ENCODE data around the gene SCAMP3.
A peak's percentile ranks its signal among the peaks of the same experiment; 100 is the strongest.
"Not testable (repeated sequence)": the region's sequence is repeated elsewhere in the genome, so short reads cannot be mapped to it uniquely, and the experiment has no call there.

SCAMP3 gene

GRCh38 chr1:155261852-155262673 is at the start of gene SCAMP3:
TSS of gene SCAMP3 (minus strand) at chr1:155262360. CDS start at chr1:155262151, 209 bp downstream.
- DNase-seq (ENCODE audit: low read depth in 3 of 3) = peak; percentile 77 to 86 (median 82)

GRCh38 chr1:155309423-155310021 is 47.4 kb upstream of the SCAMP3 start:
- DNase-seq (ENCODE audit: low read depth in 3 of 3) = no peak

DNA sequence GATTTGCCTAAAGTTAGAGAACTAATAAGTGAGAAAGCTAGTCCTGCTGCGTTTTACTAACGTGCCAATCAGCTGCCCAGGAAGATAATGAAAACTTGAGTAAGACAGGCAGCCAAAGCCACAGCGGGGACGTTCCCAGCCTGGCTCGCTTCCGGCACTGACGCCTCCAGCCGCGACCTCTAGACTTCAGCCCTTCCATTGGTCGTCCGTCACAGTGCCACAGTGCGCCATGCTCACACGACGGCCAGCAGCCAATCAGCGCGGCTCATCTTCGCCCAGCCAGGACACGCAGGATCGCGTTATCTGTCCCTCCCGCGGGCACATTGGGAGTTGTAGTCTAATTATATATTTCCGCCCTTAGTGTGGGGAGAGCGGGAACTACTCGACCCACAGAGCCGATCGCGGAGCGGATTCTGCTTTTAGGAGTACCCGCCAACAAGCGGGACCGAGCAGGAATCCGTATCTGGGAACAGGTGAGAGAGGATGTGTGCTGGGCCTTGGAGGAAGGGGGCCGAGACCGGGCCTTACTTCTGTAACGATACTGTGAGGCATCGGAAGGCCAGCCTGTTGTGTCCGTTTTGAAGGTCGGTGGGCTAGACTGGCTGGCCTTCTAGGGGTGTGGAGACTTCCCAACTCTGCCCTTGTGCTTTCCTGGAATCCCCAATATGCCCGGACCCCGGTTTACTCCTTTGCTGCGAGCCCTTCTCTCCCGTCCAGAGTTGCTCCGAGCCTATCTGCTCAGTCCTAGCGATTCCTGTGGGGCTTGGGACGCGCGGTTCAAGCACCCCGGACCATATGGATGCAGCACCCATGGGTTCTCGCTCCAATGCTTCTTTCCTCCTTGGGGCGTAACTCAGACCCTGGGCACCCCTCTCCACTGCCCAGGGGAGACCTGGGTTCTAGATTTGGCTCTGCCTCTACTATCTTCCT is 46.6 kb upstream of the SCAMP3 start, which contains the start of gene FDPS:
Gene FDPS, plus strand, starts transcription at position 374 of the 930 bp plus-strand sequence. CDS start 924 bp downstream, outside the sequence.
- peak; percentile 92 to 98 (median 96) for DNase-seq (ENCODE audit: low read depth in 3 of 3)

- no peak for DNase-seq (ENCODE audit: low read depth in 3 of 3)
Observed at GRCh38 chr1:155307247-155307740, 45.1 kb upstream of the SCAMP3 start.

GRCh38 chr1:155305881-155306391 is 43.8 kb upstream of the SCAMP3 start:
- no peak for DNase-seq (ENCODE audit: low read depth in 3 of 3)

GRCh38 chr1:155304558-155305063 is 42.5 kb upstream of the SCAMP3 start:
- no peak for DNase-seq (ENCODE audit: low read depth in 3 of 3)

GRCh38 chr1:155301342-155301841 is 39.2 kb upstream of the SCAMP3 start, which contains the start of gene PKLR:
TSS of gene PKLR (minus strand) at chr1:155301438. CDS start at chr1:155301395, 43 bp downstream.
- DNase-seq (ENCODE audit: low read depth in 3 of 3) = no peak

DNA sequence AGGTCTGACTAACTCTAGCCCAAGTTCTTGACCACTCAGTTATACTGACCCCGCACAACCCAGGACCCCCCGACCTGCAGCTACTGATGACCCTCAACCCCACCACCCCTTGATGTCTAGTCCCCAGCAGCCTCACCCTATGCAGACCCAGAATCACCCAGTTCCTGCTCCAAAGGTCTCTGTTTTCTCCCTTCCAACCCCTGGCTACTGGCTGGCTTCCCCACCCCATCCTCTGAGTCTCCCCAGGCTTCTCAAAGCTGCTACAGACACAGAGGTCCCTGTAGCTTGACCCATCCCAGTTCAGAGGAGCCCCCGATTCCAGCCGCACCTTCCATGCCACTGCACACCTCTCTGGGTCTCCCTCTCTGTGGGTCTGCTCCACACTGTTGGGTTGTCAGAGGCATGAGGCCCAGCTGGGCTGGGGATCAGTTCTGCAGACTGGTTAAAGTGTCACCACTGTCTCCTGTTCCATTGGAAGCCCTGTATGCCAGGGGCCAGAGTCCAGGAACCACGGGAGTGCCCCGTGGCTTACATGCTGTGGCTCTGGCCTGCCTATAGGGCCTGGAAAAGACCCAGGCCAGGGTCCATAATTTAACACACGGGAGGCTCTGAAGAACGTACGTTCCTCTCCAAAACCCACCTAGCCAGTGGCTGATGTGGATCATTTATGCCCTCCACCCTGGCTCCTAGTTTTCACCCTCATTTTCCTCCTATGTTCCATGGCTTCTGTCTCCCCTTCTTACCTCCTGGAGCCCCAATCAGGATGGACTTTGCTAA is 38.6 kb upstream of the SCAMP3 start:
- DNase-seq (ENCODE audit: low read depth in 3 of 3) = no peak

- DNase-seq (ENCODE audit: low read depth in 3 of 3) = no peak
Observed at GRCh38 chr1:155300024-155300423, 37.9 kb upstream of the SCAMP3 start.

GRCh38 chr1:155297384-155297783 is 35.2 kb upstream of the SCAMP3 start:
- no peak for DNase-seq (ENCODE audit: low read depth in 3 of 3)

- DNase-seq (ENCODE audit: low read depth in 3 of 3) = no peak
Observed at GRCh38 chr1:155296661-155297060, 34.5 kb upstream of the SCAMP3 start.

DNA sequence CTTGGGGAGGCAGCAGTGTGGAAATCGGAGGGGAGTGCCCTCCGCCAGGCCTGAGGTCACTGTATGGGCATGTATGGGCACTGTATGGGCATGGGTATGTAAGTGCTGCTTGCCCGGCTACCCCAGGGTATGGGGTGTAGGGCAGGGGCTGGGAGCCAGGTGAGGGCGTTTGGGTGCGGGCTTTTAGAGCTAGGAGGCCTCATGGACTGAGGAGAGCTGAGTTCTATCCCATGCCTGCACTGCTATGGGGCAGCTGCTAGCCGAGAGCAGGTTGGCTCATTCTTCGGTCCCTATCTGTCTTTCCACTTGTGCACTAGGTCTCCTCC is 33.7 kb upstream of the SCAMP3 start:
- no peak for DNase-seq (ENCODE audit: low read depth in 3 of 3)

DNA sequence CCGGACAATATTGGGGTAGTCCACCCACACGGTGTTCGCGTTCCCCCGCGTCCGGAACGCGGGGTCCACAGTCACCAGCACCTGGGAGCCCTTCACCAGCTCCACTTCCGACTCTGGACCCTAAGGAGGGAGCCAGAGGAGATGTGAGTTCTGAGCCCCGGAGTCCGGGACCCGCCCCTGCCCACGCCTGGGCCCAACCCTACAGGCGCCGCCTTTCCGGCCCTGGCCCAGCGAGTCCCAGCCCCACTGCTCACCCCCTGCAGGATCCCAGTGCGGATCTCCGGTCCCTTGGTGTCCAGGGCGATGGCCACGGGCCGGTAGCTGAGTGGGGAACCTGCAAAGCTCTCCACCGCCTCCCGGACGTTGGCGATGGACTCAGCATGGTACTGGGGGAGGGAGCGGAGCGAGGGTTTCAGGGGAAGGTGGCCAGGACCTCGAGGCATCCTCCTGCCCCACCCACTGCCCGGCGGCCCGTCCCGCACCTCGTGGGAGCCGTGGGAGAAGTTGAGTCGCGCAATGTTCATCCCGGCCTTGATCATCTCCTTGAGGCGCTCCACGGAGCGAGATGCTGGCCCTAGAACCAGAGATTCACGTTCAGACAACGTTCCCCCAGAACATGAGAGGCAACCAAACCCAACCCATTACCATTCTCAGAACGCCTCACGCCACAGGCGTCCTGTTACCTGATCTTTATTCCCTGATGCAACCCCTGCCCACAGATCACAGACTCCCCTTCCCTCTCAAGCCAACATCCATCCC is 33.2 kb upstream of the SCAMP3 start:
- no peak for DNase-seq (ENCODE audit: low read depth in 3 of 3)

GRCh38 chr1:155294520-155295182 is 32.5 kb upstream of the SCAMP3 start:
- DNase-seq (ENCODE audit: low read depth in 3 of 3) = no peak

DNA sequence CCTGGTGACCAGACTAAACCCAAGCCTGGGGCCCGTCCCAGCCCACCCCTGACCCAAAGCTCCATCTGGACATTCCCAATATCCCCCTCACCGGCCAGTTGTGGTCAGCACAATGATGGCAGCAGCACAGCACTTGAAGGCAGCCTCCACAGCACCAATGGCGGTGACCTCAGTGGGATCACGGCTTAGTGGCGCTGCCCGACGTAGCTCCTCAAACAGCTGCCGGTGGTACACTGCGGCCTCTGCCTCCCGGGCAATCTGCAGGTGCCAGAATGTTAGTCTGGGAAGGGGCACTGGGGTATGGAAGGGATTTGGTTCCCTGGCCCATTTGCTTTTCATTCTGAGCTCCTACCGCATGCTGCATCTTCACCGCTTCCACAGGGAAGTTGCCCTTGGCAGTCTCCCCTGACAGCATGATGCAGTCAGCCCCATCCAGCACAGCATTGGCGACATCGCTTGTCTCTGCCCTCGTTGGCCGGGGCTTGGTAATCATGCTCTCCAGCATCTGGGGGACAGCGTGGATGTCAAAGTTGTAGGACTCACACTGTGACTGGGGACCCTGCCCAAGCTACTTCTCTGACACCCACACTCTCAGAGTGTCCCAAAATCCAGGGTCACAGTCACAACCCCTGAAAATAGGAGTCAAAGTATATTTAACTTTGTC is 31.1 kb upstream of the SCAMP3 start:
- no peak for DNase-seq (ENCODE audit: low read depth in 3 of 3)

DNA sequence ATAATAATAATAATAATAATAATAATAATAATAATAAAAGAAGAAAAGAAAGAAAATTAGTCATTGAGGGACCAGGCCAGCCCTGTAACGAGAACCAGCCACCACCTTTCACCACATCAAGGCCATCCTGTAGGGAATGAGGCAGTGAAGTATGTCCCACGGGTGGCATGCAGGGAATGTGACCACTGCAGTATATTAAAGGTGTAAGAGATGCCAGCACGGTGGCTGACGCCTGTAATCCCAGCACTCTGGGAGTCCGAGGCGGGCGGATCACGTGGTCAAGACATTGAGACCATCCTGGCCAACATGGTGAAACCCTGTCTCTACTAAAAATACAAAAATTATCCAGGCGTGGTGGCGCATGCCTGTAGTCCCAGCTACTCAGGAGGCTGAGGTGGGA is 28.8 kb upstream of the SCAMP3 start:
- not testable (repeated sequence) for DNase-seq (ENCODE audit: low read depth in 3 of 3)

DNA sequence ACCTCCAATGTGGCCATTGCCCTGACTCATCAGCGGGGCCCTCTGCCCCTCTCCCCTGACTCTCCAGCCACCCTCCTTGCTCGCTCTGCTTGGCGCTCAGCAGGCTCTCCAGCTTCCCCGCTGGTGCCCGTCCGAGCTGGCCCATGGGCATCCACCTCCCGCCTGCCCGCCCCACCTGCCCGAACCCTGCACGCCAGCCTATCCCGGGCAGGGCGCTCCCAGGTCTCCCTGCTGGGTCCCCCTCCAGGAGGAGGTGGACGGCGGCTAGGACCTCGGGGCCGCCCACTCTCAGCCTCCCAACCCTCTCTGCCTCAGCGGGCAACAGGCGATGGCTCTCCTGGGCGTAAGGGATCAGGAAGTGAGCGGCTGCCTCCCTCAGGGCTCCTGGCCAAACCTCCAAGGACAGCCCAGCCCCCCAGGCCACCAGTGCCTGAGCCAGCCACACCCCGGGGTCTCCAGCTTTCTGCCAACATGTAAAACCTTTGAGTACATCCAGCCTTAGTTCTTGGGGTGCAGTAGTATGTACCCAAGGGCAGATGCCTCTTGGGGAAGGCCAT is 25.9 kb upstream of the SCAMP3 start:
- no peak for DNase-seq (ENCODE audit: low read depth in 3 of 3)

DNA sequence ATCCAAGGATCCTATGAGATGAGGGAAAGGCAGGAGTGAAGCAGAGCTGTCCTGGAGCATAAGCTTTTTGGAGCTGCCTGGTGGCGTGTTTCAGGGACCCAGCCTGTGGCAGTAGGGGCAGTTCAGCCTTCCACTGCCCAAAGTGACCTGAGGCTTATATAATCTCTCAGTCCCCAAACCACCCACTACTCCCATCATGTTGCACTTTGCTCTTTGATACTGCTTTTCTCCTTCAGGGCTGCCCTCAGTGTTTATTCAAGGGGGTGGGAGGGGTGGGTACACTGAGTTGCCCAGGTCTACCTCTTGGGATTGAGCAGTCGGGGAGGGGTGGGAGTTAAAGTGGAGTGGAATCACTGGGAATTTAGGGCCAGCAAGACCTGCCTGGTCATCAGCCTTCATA is 24.4 kb upstream of the SCAMP3 start:
- DNase-seq (ENCODE audit: low read depth in 3 of 3) = no peak

All from stimulated activated CD4-positive, alpha-beta T cell treated with anti-CD3 and anti-CD28 coated beads, TNF-alpha, amount 100 ng/mL, for 24 hours (primary cell).